MM.1S (cell line): ENCODE measurements around the gene DCAF11.

Experiments used
- DNase-seq: peaks from one replicate; pipeline ENCODE4 v3.0.0-alpha.2; 2015
- H2AFZ ChIP-seq: fragments of 300-600 bp; sonication (generic); 2 replicates; pipeline ENCODE4 v1.6.0; 2016; ENCODE audit warnings: antibody characterized with exemption, low read length
- H3F3A ChIP-seq: fragments of 300-600 bp; sonication (generic); 2 replicates; pipeline ENCODE4 v1.6.1; 2016; ENCODE audit warnings: mild to moderate bottlenecking, antibody characterized with exemption, low read length, moderate library complexity, mixed read lengths; ENCODE audit not compliant: insufficient read depth
- H3K27ac ChIP-seq: fragments of 300-600 bp; sonication (generic); 2 replicates; pipeline ENCODE4 v1.5.1; 2016; ENCODE audit warnings: mild to moderate bottlenecking, low read length
- H3K27me3 ChIP-seq: fragments of 300-600 bp; sonication (generic); replicated peaks from 2 replicates; pipeline ENCODE4 v1.6.0; 2016; ENCODE audit warnings: low read length; ENCODE audit not compliant: insufficient read depth
- H3K36me3 ChIP-seq: fragments of 300-600 bp; sonication (generic); replicated peaks from 2 replicates; pipeline ENCODE4 v1.6.1; 2016; ENCODE audit warnings: mild to moderate bottlenecking, low read length, mixed read lengths; ENCODE audit not compliant: insufficient read depth
- H3K4me1 ChIP-seq: fragments of 300-600 bp; sonication (generic); 2 replicates; pipeline ENCODE4 v1.6.1; 2016; ENCODE audit warnings: low read length, mixed read lengths
- H3K4me2 ChIP-seq: fragments of 300-600 bp; sonication (generic); 2 replicates; pipeline ENCODE4 v1.6.0; 2016; ENCODE audit warnings: low read depth, low read length
- H3K4me3 ChIP-seq: fragments of 300-600 bp; sonication (generic); 2 replicates; pipeline ENCODE4 v1.5.1; 2016; ENCODE audit warnings: low read length, mixed read lengths
- H3K79me2 ChIP-seq: fragments of 300-600 bp; sonication (generic); 2 replicates; pipeline ENCODE4 v1.6.1; 2016; ENCODE audit warnings: mixed run types, low read length, mixed read lengths
- H3K9ac ChIP-seq: fragments of 300-600 bp; sonication (generic); 2 replicates; pipeline ENCODE4 v1.6.1; 2016; ENCODE audit warnings: low read length, mixed read lengths
- H3K9me2 ChIP-seq: fragments of 300-600 bp; sonication (generic); replicated peaks from 2 replicates; pipeline ENCODE4 v1.6.1; 2016; ENCODE audit warnings: mild to moderate bottlenecking, low read length, mixed read lengths; ENCODE audit not compliant: insufficient read depth
- H3K9me3 ChIP-seq: fragments of 300-600 bp; sonication (generic); replicated peaks from 2 replicates; pipeline ENCODE4 v1.6.1; 2016; ENCODE audit warnings: mild to moderate bottlenecking, low read length, mixed read lengths; ENCODE audit not compliant: insufficient read depth
- H4K20me1 ChIP-seq: fragments of 300-600 bp; sonication (generic); 2 replicates; pipeline ENCODE4 v1.6.1; 2016; ENCODE audit warnings: mild to moderate bottlenecking, low read length, moderate library complexity, mixed read lengths; ENCODE audit not compliant: insufficient read depth
- CTCF ChIP-seq: fragments of 300-600 bp; sonication (generic); IDR thresholded peaks from 2 replicates; pipeline ENCODE4 v1.5.1; 2016; ENCODE audit warnings: antibody characterized with exemption, low read length, mixed read lengths
- EZH2 ChIP-seq: fragments of 300-600 bp; sonication (generic); optimal IDR thresholded peaks from 2 replicates; pipeline ENCODE3; 2017; ENCODE audit warnings: low read depth, mild to moderate bottlenecking, antibody characterized with exemption, low read length, mixed read lengths
- EZH2phosphoT487 ChIP-seq: fragments of 300-600 bp; sonication (generic); IDR thresholded peaks from 2 replicates; pipeline ENCODE4 v1.6.1; 2018; ENCODE audit warnings: antibody characterized with exemption, low read length

DCAF11 gene

GRCh38 chr14:24165785-24166184 is 51.2 kb downstream of the DCAF11 start:
- Histone ChIP-seq H3F3A (no peaks in the 10 kb centered on the region), H3K36me3 (no peaks in the 10 kb centered on the region), H3K4me2 (no peak overlapping the region), H3K4me3 (no peak overlapping the region), H3K9me3 (no peaks in the 10 kb centered on the region), H3K9me2 (no peaks in the 10 kb centered on the region), H3K4me1 (no peaks in the 10 kb centered on the region), H2AFZ (no peak overlapping the region), H4K20me1 (no peaks in the 10 kb centered on the region), H3K9ac (no peak overlapping the region), H3K27me3 (no peaks in the 10 kb centered on the region), H3K79me2 (peaks cover 12% of the 10 kb centered on the region), H3K27ac (no peak overlapping the region)
- DNase-seq = no peak
- TF ChIP-seq EZH2 (no peak), CTCF (no peak), EZH2phosphoT487 (no peak)

GRCh38 chr14:24167469-24168114 is 53.0 kb downstream of the DCAF11 start:
- no peak overlapping the region for H3K27ac ChIP-seq
- no peaks in the 10 kb centered on the region for H3K79me2 ChIP-seq

GRCh38 chr14:24171422-24172260 is 57.1 kb downstream of the DCAF11 start, which contains the start of gene REC8:
REC8 (plus strand) TSS chr14:24172080; CDS start chr14:24172553, 473 bp downstream.
- H3K9me3 ChIP-seq = no peaks in the 10 kb centered on the region
- no peaks in the 10 kb centered on the region for H3F3A ChIP-seq
- no peak within 1 kb of the TSS for H3K9ac ChIP-seq
- H3K9me2 ChIP-seq = no peaks in the 10 kb centered on the region
- no peaks in the 10 kb centered on the region for H3K27me3 ChIP-seq
- DNase-seq = no peak
- no peaks in the 10 kb centered on the region for H3K36me3 ChIP-seq
- no peak within 1 kb of the TSS for H3K4me2 ChIP-seq
- H3K79me2 ChIP-seq = no peaks in the 10 kb centered on the region
- TF ChIP-seq EZH2 = no peak
- TF ChIP-seq EZH2phosphoT487 = no peak
- TF ChIP-seq CTCF = no peak
- H2AFZ ChIP-seq = no peak within 1 kb of the TSS
- H3K4me1 ChIP-seq = no peaks in the 10 kb centered on the region
- no peaks in the 10 kb centered on the region for H4K20me1 ChIP-seq
- no peak within 1 kb of the TSS for H3K4me3 ChIP-seq
- H3K27ac ChIP-seq = no peak within 1 kb of the TSS

More at GRCh38 chr14:24167469-24168114, 53.0 kb downstream of the DCAF11 start:
- Histone ChIP-seq H3F3A (no peaks in the 10 kb centered on the region), H3K36me3 (no peaks in the 10 kb centered on the region), H3K9ac (no peak overlapping the region), H4K20me1 (no peaks in the 10 kb centered on the region), H3K9me2 (no peaks in the 10 kb centered on the region), H2AFZ (no peak overlapping the region), H3K4me3 (no peak overlapping the region), H3K4me1 (no peaks in the 10 kb centered on the region), H3K27me3 (no peaks in the 10 kb centered on the region), H3K9me3 (no peaks in the 10 kb centered on the region), H3K4me2 (no peak overlapping the region)
- TF ChIP-seq EZH2 (no peak), EZH2phosphoT487 (no peak), CTCF (no peak)
- DNase-seq = no peak
